ENCODE measurements around the gene BDH1. TPM values are rescaled to one million over a fixed set of nuclear protein-coding genes. Genes with fewer than 3 reads are reported as not detected.

BDH1 gene
- total RNA-seq, 1 donor from 2014 or later = 32.2 TPM

- DNase-seq (ENCODE audit: low read depth, low spot score) = no peak
- Mint-ChIP-seq H3K4me1 (peaks cover 11% of the 10 kb centered on the region), H3K9me3 (no peaks in the 10 kb centered on the region), H3K4me3 (no peak overlapping the region), H3K27ac (ENCODE audit: unreplicated experiment) (no peak overlapping the region), H3K36me3 (ENCODE audit: low read depth) (peaks cover 4% of the 10 kb centered on the region), H3K27me3 (ENCODE audit: low read depth) (no peaks in the 10 kb centered on the region)
- TF ChIP-seq CTCF (conservative IDR thresholded peaks at IDR 0.05) = no peak
Measured at GRCh38 chr3:197546307-197547085, 9.3 kb downstream of the BDH1 start.

DNA sequence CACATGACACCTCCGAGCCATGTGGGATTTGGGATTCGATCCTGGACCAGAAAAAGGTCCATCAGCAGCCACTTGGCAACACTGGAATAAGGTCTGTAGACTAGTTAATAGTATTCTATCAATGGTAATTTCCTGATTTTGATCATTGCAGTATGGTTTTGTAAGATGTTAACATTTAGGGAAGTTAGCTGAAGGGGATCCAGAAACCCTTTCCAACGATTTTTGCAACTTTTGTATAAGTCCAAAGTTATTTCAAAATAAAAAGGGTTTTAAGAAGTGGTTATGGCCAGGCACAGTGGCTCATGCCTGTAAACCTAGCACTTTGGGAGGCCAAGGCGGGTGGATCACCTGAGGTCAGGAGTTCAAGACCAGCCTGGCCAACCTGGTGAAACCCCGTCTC is 10.2 kb downstream of the BDH1 start:
- no peaks in the 10 kb centered on the region for H3K9me3 Mint-ChIP-seq
- H3K4me1 Mint-ChIP-seq = peaks cover 12% of the 10 kb centered on the region
- H3K4me3 Mint-ChIP-seq = no peak overlapping the region
- DNase-seq (ENCODE audit: low read depth, low spot score) = no peak
- peaks cover 4% of the 10 kb centered on the region for H3K36me3 Mint-ChIP-seq (ENCODE audit: low read depth)
- no peaks in the 10 kb centered on the region for H3K27me3 Mint-ChIP-seq (ENCODE audit: low read depth)
- TF ChIP-seq CTCF (conservative IDR thresholded peaks at IDR 0.05) = no peak
- no peak overlapping the region for H3K27ac Mint-ChIP-seq (ENCODE audit: unreplicated experiment)

- Mint-ChIP-seq H3K27me3 (ENCODE audit: low read depth) (no peaks in the 10 kb centered on the region), H3K9me3 (no peaks in the 10 kb centered on the region), H3K4me1 (peaks cover 12% of the 10 kb centered on the region), H3K4me3 (no peak overlapping the region), H3K36me3 (ENCODE audit: low read depth) (peaks cover 4% of the 10 kb centered on the region), H3K27ac (ENCODE audit: unreplicated experiment) (no peak overlapping the region)
- TF ChIP-seq CTCF (conservative IDR thresholded peaks at IDR 0.05) = no peak
- DNase-seq (ENCODE audit: low read depth, low spot score) = no peak
Measured at GRCh38 chr3:197545101-197545500, 10.7 kb downstream of the BDH1 start.

DNA sequence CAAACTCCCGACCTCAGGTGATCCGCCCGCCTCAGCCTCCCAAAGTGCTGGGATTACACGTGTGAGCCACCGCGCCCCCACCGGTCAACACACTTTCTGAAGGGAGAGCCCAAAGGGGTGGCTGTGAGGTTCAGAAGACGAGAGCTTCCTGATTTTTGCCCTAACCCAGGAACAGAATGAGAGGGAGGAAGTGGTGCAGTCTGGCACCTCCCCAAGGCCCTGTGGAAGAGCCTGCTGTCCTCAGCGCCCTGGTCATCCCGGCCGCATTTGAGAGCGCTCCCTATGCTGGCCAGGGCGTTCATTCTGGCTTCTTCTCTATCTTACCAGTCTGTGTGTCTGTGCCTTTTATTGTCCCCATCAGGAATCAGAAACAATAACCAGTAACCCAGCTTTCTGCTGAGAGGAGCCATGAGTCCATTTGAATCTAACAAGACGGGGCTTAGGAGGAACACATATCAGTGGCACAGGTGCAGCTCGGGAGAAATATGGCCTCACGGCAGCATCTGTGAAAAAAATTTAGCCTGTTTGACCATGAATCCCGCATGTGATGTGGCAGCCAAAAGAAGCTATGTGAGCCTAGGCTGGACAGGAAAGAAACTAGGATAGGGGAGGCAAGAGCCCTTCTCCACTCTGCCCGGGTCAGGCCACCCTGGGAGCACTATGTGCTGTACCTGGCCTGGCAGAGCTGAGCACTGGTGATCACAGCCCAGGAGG is 12.9 kb downstream of the BDH1 start:
- no peaks in the 10 kb centered on the region for H3K27me3 Mint-ChIP-seq (ENCODE audit: low read depth)
- TF ChIP-seq CTCF (conservative IDR thresholded peaks at IDR 0.05) = no peak
- H3K4me3 Mint-ChIP-seq = no peak overlapping the region
- H3K27ac Mint-ChIP-seq (ENCODE audit: unreplicated experiment) = no peak overlapping the region
- peaks cover 11% of the 10 kb centered on the region for H3K4me1 Mint-ChIP-seq
- no peaks in the 10 kb centered on the region for H3K9me3 Mint-ChIP-seq
- DNase-seq (ENCODE audit: low read depth, low spot score) = no peak
- peaks cover 4% of the 10 kb centered on the region for H3K36me3 Mint-ChIP-seq (ENCODE audit: low read depth)

- Mint-ChIP-seq H3K27ac (ENCODE audit: unreplicated experiment) (no peak overlapping the region), H3K27me3 (ENCODE audit: low read depth) (no peaks in the 10 kb centered on the region), H3K4me3 (no peak overlapping the region), H3K4me1 (peaks cover 6% of the 10 kb centered on the region), H3K9me3 (no peaks in the 10 kb centered on the region), H3K36me3 (ENCODE audit: low read depth) (peaks cover 8% of the 10 kb centered on the region)
- no peak for TF ChIP-seq CTCF (conservative IDR thresholded peaks at IDR 0.05)
- DNase-seq (ENCODE audit: low read depth, low spot score) = no peak
Measured at GRCh38 chr3:197541756-197542539, 13.8 kb downstream of the BDH1 start.

All from neural crest cell (in vitro differentiated cells).